ENCODE measurements around the gene OLFM1.

Gene OLFM1

GRCh38 chr9:135150981-135151380, 63.5 kb downstream of the OLFM1 start:
- DNase-seq (ENCODE audit: low read depth), result no peak
- no peak overlapping the region for H3K4me3 ChIP-seq (ENCODE audit: control insufficient read depth, low read depth, low read length)
- no peak for TF ChIP-seq CTCF (conservative IDR thresholded peaks at IDR 0.05; ENCODE audit: control insufficient read depth, insufficient read depth, low read depth, low read length)

GRCh38 chr9:135151757-135152613, 64.5 kb downstream of the OLFM1 start:
- DNase-seq (ENCODE audit: low read depth), result no peak
- no peak overlapping the region for H3K4me3 ChIP-seq (ENCODE audit: control insufficient read depth, low read depth, low read length)
- TF ChIP-seq CTCF (conservative IDR thresholded peaks at IDR 0.05; ENCODE audit: control insufficient read depth, insufficient read depth, low read depth, low read length), result no peak

- no peak for DNase-seq (ENCODE audit: low read depth)
- H3K4me3 ChIP-seq (ENCODE audit: control insufficient read depth, low read depth, low read length), result no peak overlapping the region
- no peak for TF ChIP-seq CTCF (conservative IDR thresholded peaks at IDR 0.05; ENCODE audit: control insufficient read depth, insufficient read depth, low read depth, low read length)
Observed at GRCh38 chr9:135152614-135153334, 65.3 kb downstream of the OLFM1 start.

- no peak for DNase-seq (ENCODE audit: low read depth)
- H3K4me3 ChIP-seq (ENCODE audit: control insufficient read depth, low read depth, low read length), result no peak overlapping the region
- no peak for TF ChIP-seq CTCF (conservative IDR thresholded peaks at IDR 0.05; ENCODE audit: control insufficient read depth, insufficient read depth, low read depth, low read length)
Observed at GRCh38 chr9:135154050-135154615, 66.7 kb downstream of the OLFM1 start.

GRCh38 chr9:135155396-135155795, 67.9 kb downstream of the OLFM1 start:
- no peak for TF ChIP-seq CTCF (conservative IDR thresholded peaks at IDR 0.05; ENCODE audit: control insufficient read depth, insufficient read depth, low read depth, low read length)
- no peak for DNase-seq (ENCODE audit: low read depth)
- no peak overlapping the region for H3K4me3 ChIP-seq (ENCODE audit: control insufficient read depth, low read depth, low read length)

GRCh38 chr9:135156525-135157510, 69.3 kb downstream of the OLFM1 start:
- TF ChIP-seq CTCF (conservative IDR thresholded peaks at IDR 0.05; ENCODE audit: control insufficient read depth, insufficient read depth, low read depth, low read length), result no peak
- no peak overlapping the region for H3K4me3 ChIP-seq (ENCODE audit: control insufficient read depth, low read depth, low read length)
- DNase-seq (ENCODE audit: low read depth), result peak; percentile 42
